HT1080 (cell line): Measurements from ENCODE around the gene RNF150. TPM values are rescaled to one million over a fixed set of nuclear protein-coding genes. Genes with fewer than 3 reads are reported as not detected.

ENCODE experiments used
- DNase-seq: peaks from one replicate; pipeline ENCODE4 v3.0.0-alpha.2; 2015; ENCODE audit warnings: low read depth
- total RNA-seq: library from RNA; depleted of rRNA; stranded (reverse); fragments of >200 nt; shearing (Covaris generic); gene quantifications from 2 replicates; pipeline ENCODE4 v1.2.3, GENCODE V29; 2014

Gene RNF150
- total RNA-seq, 1 experiment from 2014 or later, result 0.37 TPM

- peak; percentile 31 for DNase-seq
Measured at GRCh38 chr4:141028024-141028529, 105.2 kb downstream of the RNF150 start.

- DNase-seq, result peak; percentile 14
Measured at GRCh38 chr4:141027421-141027820, 105.8 kb downstream of the RNF150 start.

- DNase-seq, result no peak
Measured at GRCh38 chr4:141026900-141027299, 106.4 kb downstream of the RNF150 start.

- no peak for DNase-seq
Measured at GRCh38 chr4:141023051-141023450, 110.2 kb downstream of the RNF150 start.

- no peak for DNase-seq
Measured at GRCh38 chr4:141022111-141022695, 111.1 kb downstream of the RNF150 start.

- no peak for DNase-seq
Measured at GRCh38 chr4:141021397-141022110, 111.7 kb downstream of the RNF150 start.

GRCh38 chr4:141020801-141021261 is 112.4 kb downstream of the RNF150 start:
- DNase-seq, result no peak

- no peak for DNase-seq
Measured at GRCh38 chr4:141019768-141020167, 113.5 kb downstream of the RNF150 start.

- no peak for DNase-seq
Measured at GRCh38 chr4:141016117-141016798, 117.0 kb downstream of the RNF150 start.

GRCh38 chr4:141013899-141014298 is 119.4 kb downstream of the RNF150 start:
- no peak for DNase-seq

- no peak for DNase-seq
Measured at GRCh38 chr4:141011901-141012315, 121.4 kb downstream of the RNF150 start.

GRCh38 chr4:141009931-141010330 is 123.3 kb downstream of the RNF150 start:
- DNase-seq, result no peak

GRCh38 chr4:141009129-141009528 is 124.1 kb downstream of the RNF150 start:
- no peak for DNase-seq

GRCh38 chr4:141006242-141006802 is 126.9 kb downstream of the RNF150 start:
- no peak for DNase-seq

- no peak for DNase-seq
Measured at GRCh38 chr4:141004823-141005222, 128.4 kb downstream of the RNF150 start.

GRCh38 chr4:141003193-141003592 is 130.1 kb downstream of the RNF150 start:
- no peak for DNase-seq

GRCh38 chr4:141002323-141002805 is 130.9 kb downstream of the RNF150 start:
- no peak for DNase-seq

- peak; percentile 27 for DNase-seq
Measured at GRCh38 chr4:140996766-140997165, 136.5 kb downstream of the RNF150 start.

GRCh38 chr4:140995058-140995457 is 138.2 kb downstream of the RNF150 start:
- no peak for DNase-seq

- DNase-seq, result no peak
Measured at GRCh38 chr4:140994015-140994414, 139.3 kb downstream of the RNF150 start.

GRCh38 chr4:140993370-140993769 is 139.9 kb downstream of the RNF150 start:
- DNase-seq, result no peak

GRCh38 chr4:140989944-140990343 is 143.3 kb downstream of the RNF150 start:
- DNase-seq, result no peak
